Dermis microvascular lymphatic vessel endothelial cell (primary cell): ENCODE data around the gene TSPAN9. TPM values are rescaled to one million over a fixed set of nuclear protein-coding genes. Genes with fewer than 3 reads are reported as not detected.

ENCODE experiments used
- DNase-seq, 2 donors: peaks; one replicate each; pipeline versions ENCODE4 v3.0.0 to v3.0.0-alpha.2; 2010; ENCODE audit warnings: low read depth in 2 of 2
- total RNA-seq: library from RNA; depleted of rRNA; stranded (reverse); fragments of >200 nt; gene quantifications from 2 replicates; pipeline ENCODE4 v1.2.1, GENCODE V29; 2014

TSPAN9 gene
- total RNA-seq, 1 donor from 2014 or later = 68.3 TPM

- DNase-seq = no peak
These were observed 107.3 kb downstream of the TSPAN9 start for GRCh38 chr12:3184485-3184884.

GRCh38 chr12:3185260-3185870 is 108.2 kb downstream of the TSPAN9 start:
- DNase-seq = no peak

GRCh38 chr12:3186546-3187215 is 109.5 kb downstream of the TSPAN9 start:
- DNase-seq = no peak

GRCh38 chr12:3187846-3188770 is 110.9 kb downstream of the TSPAN9 start:
- no peak for DNase-seq

- DNase-seq = no peak
These were observed 112.1 kb downstream of the TSPAN9 start for GRCh38 chr12:3189282-3189681.

GRCh38 chr12:3190101-3190500 is 112.9 kb downstream of the TSPAN9 start:
- DNase-seq = peak in 1 of 2 donors; percentile 43

GRCh38 chr12:3191450-3191849 is 114.3 kb downstream of the TSPAN9 start:
- DNase-seq = no peak

- no peak for DNase-seq
These were observed 115.0 kb downstream of the TSPAN9 start for GRCh38 chr12:3192221-3192620.

- DNase-seq = no peak
These were observed 116.0 kb downstream of the TSPAN9 start for GRCh38 chr12:3193131-3193530.

GRCh38 chr12:3193755-3194154 is 116.6 kb downstream of the TSPAN9 start:
- no peak for DNase-seq

- DNase-seq = no peak
These were observed 118.2 kb downstream of the TSPAN9 start for GRCh38 chr12:3195337-3195736.

GRCh38 chr12:3195859-3196483 is 118.8 kb downstream of the TSPAN9 start:
- no peak for DNase-seq

GRCh38 chr12:3196488-3196887 is 119.3 kb downstream of the TSPAN9 start:
- DNase-seq = no peak

GRCh38 chr12:3197131-3197818 is 120.1 kb downstream of the TSPAN9 start:
- DNase-seq = no peak

- DNase-seq = peak in 1 of 2 donors; percentile 37
These were observed 122.4 kb downstream of the TSPAN9 start for GRCh38 chr12:3199551-3200031.

GRCh38 chr12:3200032-3200617 is 122.9 kb downstream of the TSPAN9 start:
- DNase-seq = peak in 1 of 2 donors; percentile 81

GRCh38 chr12:3200814-3201233 is 123.6 kb downstream of the TSPAN9 start:
- DNase-seq = no peak

- DNase-seq = no peak
These were observed 124.3 kb downstream of the TSPAN9 start for GRCh38 chr12:3201339-3202051.

- no peak for DNase-seq
These were observed 124.9 kb downstream of the TSPAN9 start for GRCh38 chr12:3202096-3202495.
